Umbilical cord (tissue), 2 donors: ENCODE results near the gene MND1. TPM values are rescaled to one million over a fixed set of nuclear protein-coding genes. Genes with fewer than 3 reads are reported as not detected.
"Not testable (repeated sequence)": the region's sequence is repeated elsewhere in the genome, so short reads cannot be mapped to it uniquely, and the experiment has no call there.

Experiments used
- DNase-seq: peaks from one replicate; pipeline ENCODE4 v3.0.0-alpha.2; 2015; ENCODE audit warnings: low spot score
- total RNA-seq: library from RNA; depleted of rRNA; stranded (reverse); fragments of >200 nt; gene quantifications from one replicate; pipeline ENCODE4 v1.2.3, GENCODE V29; 2014; ENCODE audit warnings: low replicate concordance; ENCODE audit not compliant: insufficient read depth

Gene MND1
- total RNA-seq, 1 donor from 2014 or later = 5.8 TPM

- no peak for DNase-seq
These were observed 94.6 kb downstream of the MND1 start for GRCh38 chr4:153438916-153439756.

- DNase-seq = no peak
These were observed 95.3 kb downstream of the MND1 start for GRCh38 chr4:153439831-153440230.

- no peak for DNase-seq
These were observed 96.0 kb downstream of the MND1 start for GRCh38 chr4:153440475-153440874.

GRCh38 chr4:153447175-153447905 is 102.9 kb downstream of the MND1 start:
- peak; percentile 44 for DNase-seq

- peak; percentile 59 for DNase-seq
These were observed 103.7 kb downstream of the MND1 start for GRCh38 chr4:153448003-153448731.

- DNase-seq = no peak
These were observed 104.8 kb downstream of the MND1 start for GRCh38 chr4:153449338-153449737.

GRCh38 chr4:153450544-153450917 is 106.0 kb downstream of the MND1 start:
- no peak for DNase-seq

GRCh38 chr4:153451145-153451544 is 106.7 kb downstream of the MND1 start:
- DNase-seq = peak; percentile 9

- DNase-seq = no peak
These were observed 107.6 kb downstream of the MND1 start for GRCh38 chr4:153451911-153452657.

- DNase-seq = no peak
These were observed 108.3 kb downstream of the MND1 start for GRCh38 chr4:153452658-153453378.

- no peak for DNase-seq
These were observed 108.9 kb downstream of the MND1 start for GRCh38 chr4:153453402-153453801.

- no peak for DNase-seq
These were observed 114.5 kb downstream of the MND1 start for GRCh38 chr4:153458969-153459368.

GRCh38 chr4:153461549-153461948 is 117.1 kb downstream of the MND1 start:
- DNase-seq = not testable (repeated sequence)

- peak; percentile 59 for DNase-seq
These were observed 119.6 kb downstream of the MND1 start for GRCh38 chr4:153464068-153464467.

Other genes with a start within 250 kb of the MND1 start
- 28.9 TPM for gene TRIM2, start 140.2 kb upstream of the MND1 start, total RNA-seq
- 48.2 TPM for gene TMEM131L, start 121.7 kb downstream of the MND1 start, total RNA-seq